IMR-90 (cell line): ENCODE data around the gene ANKDD1B. TPM values are rescaled to one million over a fixed set of nuclear protein-coding genes. Genes with fewer than 3 reads are reported as not detected.
"Not testable (repeated sequence)": the region's sequence is repeated elsewhere in the genome, so short reads cannot be mapped to it uniquely, and the experiment has no call there.

Experiments used
- ATAC-seq: fragments of 200-7000 bp; cut with Tn5 transposase; 2 replicates; pipeline ENCODE4 v1.9.1; 2020; ENCODE audit warnings: low read depth, mild to moderate bottlenecking, moderate library complexity
- BruUV-seq: library from RNA; stranded (reverse); fragments of 400-500 nt; replicated peaks from 2 replicates; lab custom pipeline; 2021; lab: Mats Ljungman, UMichigan
- CTCF ChIA-PET: fragments of 300-600 bp; formaldehyde crosslinking; extraction: SDS; loops from one replicate; lab custom pipeline; 2021; ENCODE audit warnings: antibody characterized with exemption; lab: Yijun Ruan, JAX
- POLR2A ChIA-PET: fragments of 300-600 bp; sonication (Branson Sonifier 250); formaldehyde crosslinking; loops from one replicate; lab custom pipeline; 2022; ENCODE audit warnings: antibody characterized with exemption; ENCODE audit not compliant: unreplicated experiment; lab: Charles Lee
- DNase-seq: peaks from one replicate; pipeline ENCODE4 v3.0.0; 2013
- H2AFZ ChIP-seq: replicated peaks from 2 replicates; pipeline ENCODE3; 2013; ENCODE audit warnings: low read length, mild to moderate bottlenecking; ENCODE audit not compliant: poor library complexity
- H2AK5ac ChIP-seq: 2 replicates; pipeline ENCODE4 v1.6.1; 2013; ENCODE audit warnings: low read depth, low read length, inconsistent platforms
- H2AK9ac ChIP-seq: replicated peaks from 2 replicates; pipeline ENCODE3; 2013; ENCODE audit warnings: mild to moderate bottlenecking, low read depth, low read length, moderate library complexity; ENCODE audit not compliant: poor library complexity
- H2BK120ac ChIP-seq: 2 replicates; pipeline ENCODE4 v1.6.1; 2013; ENCODE audit warnings: low read depth, low read length, inconsistent platforms
- H2BK15ac ChIP-seq: 3 replicates; pipeline ENCODE4 v1.6.1; 2013; ENCODE audit warnings: low read depth, low read length, inconsistent platforms
- H2BK20ac ChIP-seq: 2 replicates; pipeline ENCODE4 v1.6.1; 2013; ENCODE audit warnings: low read depth, mild to moderate bottlenecking, inconsistent platforms, low read length, moderate library complexity
- H2BK5ac ChIP-seq: 2 replicates; pipeline ENCODE4 v1.6.1; 2013; ENCODE audit warnings: mild to moderate bottlenecking, low read depth, low read length, inconsistent platforms; ENCODE audit not compliant: poor library complexity, severe bottlenecking
- H3K14ac ChIP-seq: replicated peaks from 2 replicates; pipeline ENCODE4 v1.6.1; 2013; ENCODE audit warnings: low read depth, low read length, inconsistent platforms
- H3K18ac ChIP-seq: 2 replicates; pipeline ENCODE4 v1.6.1; 2013; ENCODE audit warnings: low read depth, low read length, control low read depth
- H3K23ac ChIP-seq: 2 replicates; pipeline ENCODE4 v1.6.1; 2013; ENCODE audit warnings: low read depth, low read length, inconsistent platforms
- H3K27ac ChIP-seq: 2 replicates; pipeline ENCODE4 v1.5.1; 2013; ENCODE audit warnings: mild to moderate bottlenecking, control low read depth, low read length; ENCODE audit not compliant: insufficient read depth
- H3K27me3 ChIP-seq: 2 replicates; pipeline ENCODE4 v1.6.1; 2013; ENCODE audit warnings: low read length; ENCODE audit not compliant: control insufficient read depth, insufficient read depth
- H3K36me3 ChIP-seq: 2 replicates; pipeline ENCODE4 v1.6.1; 2013; ENCODE audit warnings: low read length, mixed read lengths; ENCODE audit not compliant: control insufficient read depth, insufficient read depth
- H3K4ac ChIP-seq: 2 replicates; pipeline ENCODE4 v1.6.1; 2013; ENCODE audit warnings: low read depth, low read length, inconsistent platforms
- H3K4me1 ChIP-seq: 2 replicates; pipeline ENCODE4 v1.6.1; 2013; ENCODE audit warnings: low read length, mixed read lengths; ENCODE audit not compliant: control insufficient read depth, insufficient read depth
- H3K4me2 ChIP-seq: 2 replicates; pipeline ENCODE4 v1.6.1; 2013; ENCODE audit warnings: low read depth, mild to moderate bottlenecking, control low read depth, low read length, moderate library complexity
- H3K4me3 ChIP-seq: 2 replicates; pipeline ENCODE4 v1.5.1; 2013; ENCODE audit warnings: low read depth, mild to moderate bottlenecking, control low read depth, low read length, moderate library complexity; ENCODE audit not compliant: insufficient read depth
- H3K56ac ChIP-seq: 2 replicates; pipeline ENCODE4 v1.6.1; 2013; ENCODE audit warnings: low read length, inconsistent platforms; ENCODE audit not compliant: insufficient read depth; ENCODE audit errors: extremely low read depth
- H3K79me1 ChIP-seq, 2 experiments: 2 replicates each; pipeline ENCODE4 v1.6.1; 2013; ENCODE audit warnings: low read length in 2 of 2, inconsistent platforms in 1 of 2, low read depth in 1 of 2
- H3K9ac ChIP-seq: 2 replicates; pipeline ENCODE4 v1.6.1; 2013; ENCODE audit warnings: low read depth, low read length, control low read depth
- H3K9me1 ChIP-seq: 2 replicates; pipeline ENCODE4 v1.6.1; 2013; ENCODE audit warnings: low read length, inconsistent platforms; ENCODE audit not compliant: insufficient read depth
- H3K9me3 ChIP-seq: 2 replicates; pipeline ENCODE4 v1.6.1; 2013; ENCODE audit warnings: low read length; ENCODE audit not compliant: control insufficient read depth, insufficient read depth
- H4K20me1 ChIP-seq: 2 replicates; pipeline ENCODE4 v1.6.1; 2013; ENCODE audit warnings: low read length, inconsistent platforms; ENCODE audit not compliant: insufficient read depth
- H4K5ac ChIP-seq: 2 replicates; pipeline ENCODE4 v1.6.1; 2013; ENCODE audit warnings: mild to moderate bottlenecking, low read depth, low read length, control low read depth
- H4K8ac ChIP-seq, 2 experiments: 2 replicates each; pipeline ENCODE4 v1.6.1; 2013; ENCODE audit warnings: low read depth in 2 of 2, low read length in 2 of 2, control low read depth in 1 of 2, inconsistent platforms in 1 of 2
- H4K91ac ChIP-seq: 2 replicates; pipeline ENCODE4 v1.6.1; 2013; ENCODE audit warnings: low read depth, low read length, inconsistent platforms; ENCODE audit not compliant: insufficient read depth
- WGBS, 2 experiments: methylation state at CpG; one replicate each; pipeline versions ENCODE4 v1.1.5 to v1.1.7; 2013; ENCODE audit warnings: missing lambda C conversion rate in 2 of 2; ENCODE audit not compliant: insufficient read length in 1 of 2; ENCODE audit errors: extremely low coverage in 2 of 2; 5-methylcytosine and 5-hydroxymethylcytosine counted together
- dilution Hi-C: fragments of 300-500 bp; cut with HindIII; formaldehyde crosslinking; loops from one replicate; pipeline ENCODE4 v1.14.3; 2018; ENCODE audit warnings: low sequenced_read_pairs; ENCODE audit not compliant: unreplicated experiment
- in situ Hi-C: fragments of 300-500 bp; cut with MboI; formaldehyde crosslinking; loops from 3 replicates; pipeline ENCODE4 v1.14.3; 2019; ENCODE audit warnings: low sequenced_read_pairs, inconsistent platforms, mixed read lengths
- intact Hi-C: fragments of 100-400 bp; cut with micrococcal nuclease; formaldehyde crosslinking; loops from 2 replicates; pipeline ENCODE4 v1.10.0; 2022
- polyA plus RNA-seq, 3 experiments: library from polyadenylated mRNA; depleted of rRNA; stranded (reverse); fragments of >200 nt; gene quantifications; 2 replicates each; pipeline ENCODE4 v1.2.3, GENCODE V29; 2012; ENCODE audit warnings: low replicate concordance in 1 of 3
- total RNA-seq: library from RNA; depleted of rRNA; stranded (reverse); fragments of >200 nt; gene quantifications from 2 replicates; pipeline ENCODE4 v1.2.3, GENCODE V29; 2012

The ANKDD1B gene
- total and polyA plus RNA-seq, 2 of the 4 experiments (the other 2 are of a cell fraction): 0.24 TPM; not detected in 1

DNA sequence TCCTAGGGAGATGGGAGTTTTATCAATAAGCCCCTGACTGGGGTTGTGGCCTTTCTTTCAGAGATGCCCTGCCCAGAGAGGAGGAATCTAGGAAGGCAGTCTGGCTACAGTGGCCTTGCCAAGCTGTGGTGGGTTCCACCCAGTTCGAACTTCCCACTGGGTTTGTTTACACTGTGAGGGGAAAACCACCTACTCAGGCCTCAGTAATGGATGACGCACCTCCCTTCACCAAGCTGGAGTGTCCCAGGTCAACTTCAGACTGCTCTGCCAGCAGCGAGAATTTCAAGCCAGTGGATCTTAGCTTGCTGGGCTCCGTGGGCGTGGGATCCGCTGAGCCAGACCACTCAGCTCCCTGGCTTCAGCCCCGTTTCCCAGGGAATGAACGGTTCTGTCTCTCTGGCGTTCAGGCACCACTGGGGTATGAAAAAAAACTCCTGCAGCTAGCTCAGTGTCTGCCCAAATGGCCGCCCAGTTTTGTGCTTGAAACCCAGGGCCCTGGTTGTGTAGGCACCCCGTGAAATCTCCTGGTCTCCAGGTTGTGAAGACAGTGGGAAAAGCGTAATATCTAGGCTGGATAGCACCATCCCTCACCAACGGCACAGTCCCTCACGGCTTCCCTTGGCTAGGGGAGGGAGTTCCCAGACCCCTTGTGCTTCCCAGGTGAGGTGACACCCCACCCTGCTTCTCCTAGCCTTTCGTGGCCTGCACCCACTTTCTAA lies 45.1 kb upstream of the ANKDD1B start:
- H3K9me3 ChIP-seq, POLR2A ChIA-PET, H3K4me1 ChIP-seq, H4K5ac ChIP-seq, H3K9me1 ChIP-seq, H3K27me3 ChIP-seq, H2BK15ac ChIP-seq, H3K36me3 ChIP-seq, CTCF ChIA-PET, in situ Hi-C loops, H3K18ac ChIP-seq, H2BK20ac ChIP-seq, ATAC-seq, H3K23ac ChIP-seq, H4K20me1 ChIP-seq, H3K56ac ChIP-seq, H2AFZ ChIP-seq, BruUV-seq, dilution Hi-C loops, H3K4me3 ChIP-seq, H3K9ac ChIP-seq: not testable (repeated sequence)
- peak overlapping the region; percentile 73 for H2BK5ac ChIP-seq
- peak overlapping the region; percentile 11 for H2AK9ac ChIP-seq
- 85% methylated on average over 6 of the region's 15 CpGs; no CpG with 5 or more reads in 1 of the 2 experiments for WGBS, 2 experiments
- intact Hi-C loops: loop anchor here (2.0 kb wide), 1 partner anchor 55 kb away; the partner anchor contains the start of genes CERT1 and POLK
- peak overlapping the region; percentile 61 for H2BK120ac ChIP-seq
- peak overlapping the region in 1 of 2 experiments; percentile 41; a peak in 1 of 4 replicates for H4K8ac ChIP-seq
- H3K79me1 ChIP-seq: peaks cover 6 to 39% of the 10 kb centered on the region in 2 experiments
- H3K4me2 ChIP-seq: peak overlapping the region; percentile 81
- H2AK5ac ChIP-seq: peak overlapping the region; percentile 59; the same call in 1 of the 2 replicates
- peak overlapping the region; percentile 44 for H3K4ac ChIP-seq
- H4K91ac ChIP-seq: peak overlapping the region; percentile 64
- H3K27ac ChIP-seq: peak overlapping the region; percentile 70
- peak; percentile 61 for DNase-seq
- H3K14ac ChIP-seq: peak overlapping the region; percentile 3; the same call in 1 of the 2 replicates
